Mucosa of descending colon (tissue), 3 donors: Measurements from ENCODE around the gene TMOD4. TPM values are rescaled to one million over a fixed set of nuclear protein-coding genes. Genes with fewer than 3 reads are reported as not detected.

Source experiments
- ATAC-seq: fragments of 200-7000 bp; cut with Tn5 transposase; one replicate; pipeline ENCODE4 v1.9.1; 2020; ENCODE audit warnings: mild to moderate bottlenecking, moderate library complexity
- DNase-seq, 3 donors: peaks; one replicate each; pipeline ENCODE4 v3.0.0-alpha.2; 2020
- H3K36me3 ChIP-seq: fragments of 200-600 bp; one replicate; pipeline ENCODE4 v1.8.0; 2021; ENCODE audit warnings: low read depth, mild to moderate bottlenecking
- H3K4me1 ChIP-seq: fragments of 200-600 bp; one replicate; pipeline ENCODE4 v1.8.0; 2021; ENCODE audit warnings: low read depth, mild to moderate bottlenecking
- H3K4me3 ChIP-seq: fragments of 200-600 bp; one replicate; pipeline ENCODE4 v1.8.0; 2021; ENCODE audit warnings: mild to moderate bottlenecking
- H3K9me3 ChIP-seq: fragments of 200-600 bp; one replicate; pipeline ENCODE4 v1.8.0; 2021; ENCODE audit warnings: mild to moderate bottlenecking
- intact Hi-C, 2 donors: fragments of 100-400 bp; cut with DNase I in 1 of 2; cut with micrococcal nuclease in 1 of 2; formaldehyde crosslinking; loops; one replicate each; pipeline versions ENCODE4 v1.11.0 to v1.11.1; 2022; cut with DNase I, micrococcal nuclease
- total RNA-seq, 3 donors: library from RNA; stranded (reverse); fragmentation: NEBNext Ultra II Directional in 2 of 3; extraction: Animal tissue kit (Norgen Biotek cat#: 25700) in 2 of 3; gene quantifications; one replicate each; pipeline versions ENCODE4 v1.2.1 to v1.2.4, GENCODE V29; 2021 to 2023
- TF ChIP-seq, protein P1 (sequence below): fragments of 200-600 bp; IDR thresholded peaks from one replicate; pipeline ENCODE4 v1.8.0; 2022; ENCODE audit warnings: antibody characterized with exemption, mild to moderate bottlenecking
- donor health status: DM: no; HTN: no; CAD: no; lungs with moderate emphysema.
- donor health status: DM: no; HTN: no; CAD: no.
- donor health status: DM: no; HTN: yes; CAD: no.

TMOD4 gene
- total RNA-seq, 3 donors from 2014 or later, result 1.0 to 2.5 TPM; not detected in 1

DNA sequence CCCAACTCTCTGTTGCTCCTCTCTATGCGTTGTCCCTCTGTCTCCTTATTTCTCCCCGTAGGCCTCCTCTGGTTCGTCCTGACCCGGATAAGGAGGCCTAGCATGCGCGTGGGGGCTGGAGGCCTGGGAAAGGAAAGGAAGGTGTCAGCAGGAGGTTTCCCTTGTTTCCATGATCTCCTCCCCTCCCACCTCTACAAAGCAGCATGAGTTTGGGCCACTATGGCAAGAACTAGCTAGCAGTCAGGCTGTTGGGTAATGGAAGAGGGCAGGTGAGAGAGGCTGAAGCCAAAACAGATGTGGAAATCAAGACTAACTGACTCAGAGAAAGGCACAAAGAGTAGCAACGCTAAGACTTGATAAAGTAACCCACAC is 28.7 kb downstream of the TMOD4 start:
- intact Hi-C loops, result no loop called here
- ATAC-seq, result no peak
- TF ChIP-seq, protein P1, sequence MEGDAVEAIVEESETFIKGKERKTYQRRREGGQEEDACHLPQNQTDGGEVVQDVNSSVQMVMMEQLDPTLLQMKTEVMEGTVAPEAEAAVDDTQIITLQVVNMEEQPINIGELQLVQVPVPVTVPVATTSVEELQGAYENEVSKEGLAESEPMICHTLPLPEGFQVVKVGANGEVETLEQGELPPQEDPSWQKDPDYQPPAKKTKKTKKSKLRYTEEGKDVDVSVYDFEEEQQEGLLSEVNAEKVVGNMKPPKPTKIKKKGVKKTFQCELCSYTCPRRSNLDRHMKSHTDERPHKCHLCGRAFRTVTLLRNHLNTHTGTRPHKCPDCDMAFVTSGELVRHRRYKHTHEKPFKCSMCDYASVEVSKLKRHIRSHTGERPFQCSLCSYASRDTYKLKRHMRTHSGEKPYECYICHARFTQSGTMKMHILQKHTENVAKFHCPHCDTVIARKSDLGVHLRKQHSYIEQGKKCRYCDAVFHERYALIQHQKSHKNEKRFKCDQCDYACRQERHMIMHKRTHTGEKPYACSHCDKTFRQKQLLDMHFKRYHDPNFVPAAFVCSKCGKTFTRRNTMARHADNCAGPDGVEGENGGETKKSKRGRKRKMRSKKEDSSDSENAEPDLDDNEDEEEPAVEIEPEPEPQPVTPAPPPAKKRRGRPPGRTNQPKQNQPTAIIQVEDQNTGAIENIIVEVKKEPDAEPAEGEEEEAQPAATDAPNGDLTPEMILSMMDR, result no peak

DNA sequence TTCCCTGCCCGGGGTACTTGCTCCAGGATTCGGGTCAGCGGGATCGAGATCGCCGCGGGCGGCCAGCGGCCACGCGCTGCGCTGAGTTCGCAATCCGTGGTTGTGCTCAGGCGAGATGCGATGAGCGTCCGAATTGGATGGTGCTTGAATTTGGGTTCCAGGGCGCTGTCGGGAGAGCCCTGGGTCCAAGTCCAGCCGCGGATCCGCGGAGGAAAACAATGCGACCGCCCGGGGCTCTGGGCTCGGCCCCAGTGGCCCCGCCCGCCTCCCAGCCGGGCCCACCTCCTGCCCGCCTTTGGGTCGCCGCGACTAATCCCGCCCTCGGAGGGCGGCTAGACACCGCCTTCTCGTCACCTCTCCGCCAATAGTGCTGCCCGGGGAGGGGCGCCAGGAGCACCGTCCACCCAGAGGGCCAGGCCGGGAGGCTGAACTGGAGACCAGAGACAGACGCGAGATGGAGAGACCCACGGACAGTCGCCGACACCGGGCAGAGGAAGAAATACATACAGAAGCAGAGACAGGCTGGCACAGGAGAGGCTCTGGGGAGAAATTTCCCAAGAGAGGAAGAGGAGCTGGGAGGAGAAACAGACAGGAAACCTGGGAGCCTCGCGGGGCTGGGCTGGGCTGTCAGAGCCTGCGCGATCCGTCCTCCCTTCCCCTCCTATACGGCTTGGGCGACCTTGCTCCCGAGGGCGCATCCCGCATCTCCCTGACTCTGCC is 29.2 kb downstream of the TMOD4 start, which contains the start of gene SEMA6C:
Gene SEMA6C (minus strand): TSS at position 220 of the 720 bp plus-strand sequence. CDS start 4,010 bp downstream, outside the sequence.
- intact Hi-C loops, result no loop called here
- Histone ChIP-seq H3K36me3 (no peaks in the 10 kb centered on the region), H3K4me3 (peak within 1 kb of the TSS; percentile 35), H3K9me3 (no peaks in the 10 kb centered on the region), H3K4me1 (peaks cover 11% of the 10 kb centered on the region)
- DNase-seq (peak; percentile 92 to 95 (median 95)), ATAC-seq (peak; percentile 99)
- TF ChIP-seq, protein P1, result no peak

More for the DNA sequence above, 28.7 kb downstream of the TMOD4 start:
- no peaks in the 10 kb centered on the region for H3K9me3 ChIP-seq
- no peak for DNase-seq
- H3K4me3 ChIP-seq, result peak overlapping the region; percentile 35
- no peaks in the 10 kb centered on the region for H3K36me3 ChIP-seq
- peaks cover 11% of the 10 kb centered on the region for H3K4me1 ChIP-seq

DNA sequence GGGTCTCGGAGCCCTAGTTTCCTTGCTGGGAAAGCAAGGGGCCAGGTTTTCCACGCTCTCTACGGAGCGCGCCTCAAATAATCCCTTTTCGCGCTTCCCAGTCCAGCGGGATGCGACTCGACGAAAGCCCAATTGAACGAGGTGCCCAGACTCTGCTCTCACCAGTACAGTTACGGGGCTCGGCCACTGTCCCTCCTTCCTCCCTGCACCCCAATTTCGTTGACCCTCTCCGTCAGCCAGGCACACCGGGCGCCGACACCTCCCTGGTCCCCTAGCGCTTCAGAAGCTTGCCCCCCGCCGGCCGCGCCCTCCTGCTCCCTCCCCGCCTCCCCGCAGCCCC is 29.7 kb downstream of the TMOD4 start:
- ATAC-seq, result peak; percentile 9
- H3K9me3 ChIP-seq, result no peaks in the 10 kb centered on the region
- intact Hi-C loops, result no loop called here
- TF ChIP-seq, protein P1, result no peak
- H3K36me3 ChIP-seq, result no peaks in the 10 kb centered on the region
- no peak for DNase-seq
- H3K4me3 ChIP-seq, result peak overlapping the region; percentile 35
- peaks cover 11% of the 10 kb centered on the region for H3K4me1 ChIP-seq

GRCh38 chr1:151145304-151146071 is 30.3 kb downstream of the TMOD4 start:
- Histone ChIP-seq H3K9me3 (no peaks in the 10 kb centered on the region), H3K36me3 (no peaks in the 10 kb centered on the region), H3K4me1 (peaks cover 11% of the 10 kb centered on the region), H3K4me3 (no peak overlapping the region)
- no peak for DNase-seq
- TF ChIP-seq, protein P1, result no peak
- intact Hi-C loops, result no loop called here
- peak; percentile 25 for ATAC-seq

DNA sequence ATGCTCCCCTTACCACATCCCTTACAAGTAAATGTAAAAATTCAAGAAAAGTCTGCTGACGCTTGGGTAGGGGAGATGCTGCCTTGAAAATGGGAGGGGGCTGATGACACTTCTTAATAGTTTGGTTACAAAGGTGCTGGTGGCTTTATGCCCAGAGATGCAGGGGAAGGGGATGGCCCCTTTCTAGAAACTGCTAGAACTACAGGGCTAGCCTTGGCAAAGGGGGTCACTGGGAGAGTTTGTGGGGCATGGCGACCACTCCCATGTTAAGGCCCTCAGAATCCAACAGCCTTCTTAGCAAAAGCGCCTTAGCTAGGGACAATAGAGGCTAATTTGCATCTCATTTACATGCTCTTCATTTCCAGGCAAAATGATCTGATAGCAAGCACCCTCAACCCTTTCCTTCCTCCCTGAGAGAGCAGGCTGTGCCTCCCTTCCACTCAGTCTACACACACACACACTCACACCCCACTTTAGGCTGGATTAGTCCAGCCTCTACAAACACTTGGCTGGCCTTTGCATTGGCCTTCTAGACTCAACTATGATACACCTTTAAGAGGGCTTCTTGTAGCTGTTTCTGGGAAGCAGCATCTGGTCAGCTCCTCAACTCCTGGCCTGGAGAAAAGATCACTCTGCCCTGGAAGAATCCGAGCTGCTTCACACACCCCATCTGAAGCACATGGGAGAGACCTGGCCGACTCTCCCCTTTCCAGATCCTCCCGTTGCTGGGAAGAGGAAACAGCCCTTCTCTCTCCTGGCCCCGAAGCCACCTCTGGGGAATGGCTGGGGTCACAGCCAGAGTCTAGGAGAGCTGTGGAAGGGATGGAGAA is 31.1 kb downstream of the TMOD4 start:
- H3K36me3 ChIP-seq, result no peaks in the 10 kb centered on the region
- intact Hi-C loops, result no loop called here
- DNase-seq (no peak), ATAC-seq (no peak)
- H3K4me3 ChIP-seq, result no peak overlapping the region
- TF ChIP-seq, protein P1, result no peak
- peaks cover 11% of the 10 kb centered on the region for H3K4me1 ChIP-seq
- no peaks in the 10 kb centered on the region for H3K9me3 ChIP-seq
